Fibroblast of the aortic adventitia (primary cell): ENCODE results near the gene NSF. TPM values are rescaled to one million over a fixed set of nuclear protein-coding genes. Genes with fewer than 3 reads are reported as not detected.

Experiments
- DNase-seq: peaks from one replicate; pipeline ENCODE4 v3.0.0-alpha.2; 2010; ENCODE audit warnings: low read depth
- H3K4me3 ChIP-seq: 2 replicates; pipeline ENCODE4 v1.5.1; 2011; ENCODE audit warnings: low read depth, mild to moderate bottlenecking, control low read depth, low read length, moderate library complexity
- CTCF ChIP-seq: IDR thresholded peaks from 2 replicates; pipeline ENCODE4 v1.5.1; 2011; ENCODE audit warnings: mild to moderate bottlenecking, low read length, control low read depth, inconsistent platforms; ENCODE audit not compliant: insufficient read depth
- total RNA-seq: library from RNA; depleted of rRNA; stranded (reverse); fragments of >200 nt; gene quantifications from 2 replicates; pipeline ENCODE4 v1.2.3, GENCODE V29; 2012; ENCODE audit warnings: low replicate concordance

NSF gene
- total RNA-seq, 1 donor = 59.7 TPM

DNA sequence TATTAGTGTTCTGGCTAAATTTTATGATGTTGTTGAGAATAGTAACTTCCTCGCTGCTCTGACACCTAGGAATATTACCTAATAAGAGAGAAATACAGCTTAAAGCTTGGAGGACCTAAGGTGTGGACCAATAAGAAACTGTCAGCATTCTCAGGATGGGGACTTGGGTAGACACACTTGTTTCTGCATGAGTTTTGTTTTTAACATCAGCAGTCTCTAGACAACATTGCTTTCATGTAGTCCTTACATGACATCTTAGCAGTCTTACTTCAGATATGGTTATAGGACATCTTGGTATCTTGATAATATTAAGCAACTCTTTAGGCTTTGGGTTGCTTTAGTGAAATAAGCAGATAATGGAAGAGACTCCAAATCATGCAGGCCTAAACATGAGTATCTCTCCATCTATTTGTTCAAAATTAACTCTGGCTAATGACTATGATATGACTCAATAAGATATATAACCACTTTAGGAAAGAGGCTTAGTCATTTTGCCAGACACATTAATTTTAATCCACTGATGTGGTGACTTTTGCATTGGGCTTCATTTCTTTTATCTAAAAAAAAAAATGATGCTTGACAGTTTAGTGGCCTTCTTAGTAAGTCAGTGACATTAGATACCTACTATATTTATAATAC, 143.5 kb downstream of the NSF start:
- no peak overlapping the region for H3K4me3 ChIP-seq
- no peak for TF ChIP-seq CTCF
- DNase-seq = peak; percentile 43

DNA sequence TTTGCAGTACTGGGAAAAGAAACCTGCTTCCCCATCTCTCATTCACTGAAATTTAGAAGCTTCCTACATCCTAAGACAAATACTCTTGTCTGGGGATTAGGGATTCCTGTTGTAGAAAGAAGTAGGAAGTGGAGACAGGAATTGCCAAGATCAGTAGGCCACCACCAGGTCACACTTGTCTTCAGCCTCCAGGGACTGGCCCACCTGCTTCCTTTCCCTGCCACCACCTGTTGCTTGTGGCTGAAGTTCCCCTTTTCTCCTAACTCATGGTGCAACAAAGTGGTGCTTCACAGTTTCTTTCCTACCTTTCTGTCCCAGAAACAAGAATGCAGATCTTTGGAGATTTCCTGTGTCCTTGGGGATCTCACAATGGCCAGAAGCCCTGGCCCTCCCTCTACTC, 145.6 kb downstream of the NSF start:
- DNase-seq = no peak
- H3K4me3 ChIP-seq = no peak overlapping the region
- TF ChIP-seq CTCF = no peak

- no peak for TF ChIP-seq CTCF
- H3K4me3 ChIP-seq = no peak overlapping the region
- DNase-seq = no peak
Measured at GRCh38 chr17:46737326-46737725, 146.9 kb downstream of the NSF start.

DNA sequence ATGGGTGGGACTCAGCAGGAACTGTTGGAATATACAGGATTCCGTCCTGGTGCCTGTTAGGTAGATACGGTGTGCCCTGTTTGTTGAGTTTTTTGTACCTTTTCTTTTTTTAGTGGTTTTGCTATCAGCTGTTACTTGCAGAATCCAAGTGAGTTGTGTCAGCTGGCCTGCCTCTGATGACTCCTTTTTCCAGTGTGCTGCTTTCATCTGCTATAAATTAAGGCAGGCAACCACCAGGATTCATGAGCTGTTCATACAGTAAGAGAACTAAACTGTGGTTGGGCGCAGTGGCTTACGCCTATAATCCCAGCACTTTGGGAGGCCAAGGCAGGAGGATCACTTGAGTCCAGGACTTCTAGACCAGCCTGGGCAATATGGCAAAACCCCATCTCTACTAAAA, 148.1 kb downstream of the NSF start:
- no peak overlapping the region for H3K4me3 ChIP-seq
- no peak for DNase-seq
- TF ChIP-seq CTCF = no peak

- no peak for TF ChIP-seq CTCF
- DNase-seq = no peak
- no peak overlapping the region for H3K4me3 ChIP-seq
Measured at GRCh38 chr17:46739982-46740381, 149.5 kb downstream of the NSF start.

- DNase-seq = no peak
- no peak overlapping the region for H3K4me3 ChIP-seq
- TF ChIP-seq CTCF = no peak
Measured at GRCh38 chr17:46741122-46741730, 150.8 kb downstream of the NSF start.
